IMR-90 (cell line): ENCODE results near the gene TTLL11. TPM values are rescaled to one million over a fixed set of nuclear protein-coding genes. Genes with fewer than 3 reads are reported as not detected.

Source experiments
- ATAC-seq: fragments of 200-7000 bp; cut with Tn5 transposase; 2 replicates; pipeline ENCODE4 v1.9.1; 2020; ENCODE audit warnings: low read depth, mild to moderate bottlenecking, moderate library complexity
- BruUV-seq: library from RNA; stranded (reverse); fragments of 400-500 nt; replicated peaks from 2 replicates; lab custom pipeline; 2021; lab: Mats Ljungman, UMichigan
- CTCF ChIA-PET: fragments of 300-600 bp; formaldehyde crosslinking; extraction: SDS; loops from one replicate; lab custom pipeline; 2021; ENCODE audit warnings: antibody characterized with exemption; lab: Yijun Ruan, JAX
- POLR2A ChIA-PET: fragments of 300-600 bp; sonication (Branson Sonifier 250); formaldehyde crosslinking; loops from one replicate; lab custom pipeline; 2022; ENCODE audit warnings: antibody characterized with exemption; ENCODE audit not compliant: unreplicated experiment; lab: Charles Lee
- DNase-seq: peaks from one replicate; pipeline ENCODE4 v3.0.0; 2013
- H2AFZ ChIP-seq: replicated peaks from 2 replicates; pipeline ENCODE3; 2013; ENCODE audit warnings: low read length, mild to moderate bottlenecking; ENCODE audit not compliant: poor library complexity
- H2AK5ac ChIP-seq: 2 replicates; pipeline ENCODE4 v1.6.1; 2013; ENCODE audit warnings: low read depth, low read length, inconsistent platforms
- H2AK9ac ChIP-seq: replicated peaks from 2 replicates; pipeline ENCODE3; 2013; ENCODE audit warnings: mild to moderate bottlenecking, low read depth, low read length, moderate library complexity; ENCODE audit not compliant: poor library complexity
- H2BK120ac ChIP-seq: 2 replicates; pipeline ENCODE4 v1.6.1; 2013; ENCODE audit warnings: low read depth, low read length, inconsistent platforms
- H2BK15ac ChIP-seq: 3 replicates; pipeline ENCODE4 v1.6.1; 2013; ENCODE audit warnings: low read depth, low read length, inconsistent platforms
- H2BK20ac ChIP-seq: 2 replicates; pipeline ENCODE4 v1.6.1; 2013; ENCODE audit warnings: low read depth, mild to moderate bottlenecking, inconsistent platforms, low read length, moderate library complexity
- H2BK5ac ChIP-seq: 2 replicates; pipeline ENCODE4 v1.6.1; 2013; ENCODE audit warnings: mild to moderate bottlenecking, low read depth, low read length, inconsistent platforms; ENCODE audit not compliant: poor library complexity, severe bottlenecking
- H3K14ac ChIP-seq: replicated peaks from 2 replicates; pipeline ENCODE4 v1.6.1; 2013; ENCODE audit warnings: low read depth, low read length, inconsistent platforms
- H3K18ac ChIP-seq: 2 replicates; pipeline ENCODE4 v1.6.1; 2013; ENCODE audit warnings: low read depth, low read length, control low read depth
- H3K23ac ChIP-seq: 2 replicates; pipeline ENCODE4 v1.6.1; 2013; ENCODE audit warnings: low read depth, low read length, inconsistent platforms
- H3K27ac ChIP-seq: 2 replicates; pipeline ENCODE4 v1.5.1; 2013; ENCODE audit warnings: mild to moderate bottlenecking, control low read depth, low read length; ENCODE audit not compliant: insufficient read depth
- H3K27me3 ChIP-seq: 2 replicates; pipeline ENCODE4 v1.6.1; 2013; ENCODE audit warnings: low read length; ENCODE audit not compliant: control insufficient read depth, insufficient read depth
- H3K36me3 ChIP-seq: 2 replicates; pipeline ENCODE4 v1.6.1; 2013; ENCODE audit warnings: low read length, mixed read lengths; ENCODE audit not compliant: control insufficient read depth, insufficient read depth
- H3K4ac ChIP-seq: 2 replicates; pipeline ENCODE4 v1.6.1; 2013; ENCODE audit warnings: low read depth, low read length, inconsistent platforms
- H3K4me1 ChIP-seq: 2 replicates; pipeline ENCODE4 v1.6.1; 2013; ENCODE audit warnings: low read length, mixed read lengths; ENCODE audit not compliant: control insufficient read depth, insufficient read depth
- H3K4me2 ChIP-seq: 2 replicates; pipeline ENCODE4 v1.6.1; 2013; ENCODE audit warnings: low read depth, mild to moderate bottlenecking, control low read depth, low read length, moderate library complexity
- H3K4me3 ChIP-seq: 2 replicates; pipeline ENCODE4 v1.5.1; 2013; ENCODE audit warnings: low read depth, mild to moderate bottlenecking, control low read depth, low read length, moderate library complexity; ENCODE audit not compliant: insufficient read depth
- H3K56ac ChIP-seq: 2 replicates; pipeline ENCODE4 v1.6.1; 2013; ENCODE audit warnings: low read length, inconsistent platforms; ENCODE audit not compliant: insufficient read depth; ENCODE audit errors: extremely low read depth
- H3K79me1 ChIP-seq, 2 experiments: 2 replicates each; pipeline ENCODE4 v1.6.1; 2013; ENCODE audit warnings: low read length in 2 of 2, inconsistent platforms in 1 of 2, low read depth in 1 of 2
- H3K9ac ChIP-seq: 2 replicates; pipeline ENCODE4 v1.6.1; 2013; ENCODE audit warnings: low read depth, low read length, control low read depth
- H3K9me1 ChIP-seq: 2 replicates; pipeline ENCODE4 v1.6.1; 2013; ENCODE audit warnings: low read length, inconsistent platforms; ENCODE audit not compliant: insufficient read depth
- H3K9me3 ChIP-seq: 2 replicates; pipeline ENCODE4 v1.6.1; 2013; ENCODE audit warnings: low read length; ENCODE audit not compliant: control insufficient read depth, insufficient read depth
- H4K20me1 ChIP-seq: 2 replicates; pipeline ENCODE4 v1.6.1; 2013; ENCODE audit warnings: low read length, inconsistent platforms; ENCODE audit not compliant: insufficient read depth
- H4K5ac ChIP-seq: 2 replicates; pipeline ENCODE4 v1.6.1; 2013; ENCODE audit warnings: mild to moderate bottlenecking, low read depth, low read length, control low read depth
- H4K8ac ChIP-seq, 2 experiments: 2 replicates each; pipeline ENCODE4 v1.6.1; 2013; ENCODE audit warnings: low read depth in 2 of 2, low read length in 2 of 2, control low read depth in 1 of 2, inconsistent platforms in 1 of 2
- H4K91ac ChIP-seq: 2 replicates; pipeline ENCODE4 v1.6.1; 2013; ENCODE audit warnings: low read depth, low read length, inconsistent platforms; ENCODE audit not compliant: insufficient read depth
- BHLHE40 ChIP-seq: fragments of 150-350 bp; IDR thresholded peaks from 2 replicates; pipeline ENCODE4 v1.6.1; 2016; ENCODE audit warnings: mild to moderate bottlenecking, low read depth, low read length
- CEBPB ChIP-seq: IDR thresholded peaks from 2 replicates; pipeline ENCODE4 v1.6.1; 2012; ENCODE audit warnings: low read depth, low read length, improper control_type of control experiment
- CHD1 ChIP-seq: IDR thresholded peaks from 2 replicates; pipeline ENCODE4 v1.6.1; 2012; ENCODE audit warnings: low read depth, low read length, improper control_type of control experiment
- FOS ChIP-seq: fragments of 150-350 bp; IDR thresholded peaks from 2 replicates; pipeline ENCODE4 v1.6.1; 2016; ENCODE audit warnings: low read depth, low read length
- MAFK ChIP-seq: IDR thresholded peaks from 2 replicates; pipeline ENCODE4 v1.6.1; 2012; ENCODE audit warnings: low read depth, low read length, improper control_type of control experiment
- MAZ ChIP-seq: IDR thresholded peaks from 2 replicates; pipeline ENCODE4 v1.6.1; 2012; ENCODE audit warnings: low read depth, mild to moderate bottlenecking, low read length, improper control_type of control experiment, moderate library complexity, borderline replicate concordance
- MXI1 ChIP-seq: IDR thresholded peaks from 2 replicates; pipeline ENCODE4 v1.6.1; 2012; ENCODE audit warnings: low read depth, mild to moderate bottlenecking, low read length, moderate library complexity, borderline replicate concordance
- POLR2A ChIP-seq: IDR thresholded peaks from 2 replicates; pipeline ENCODE4 v1.6.1; 2012; ENCODE audit warnings: mild to moderate bottlenecking, low read depth, low read length
- RCOR1 ChIP-seq: IDR thresholded peaks from 2 replicates; pipeline ENCODE4 v1.6.1; 2012; ENCODE audit warnings: mild to moderate bottlenecking, low read length, improper control_type of control experiment; ENCODE audit not compliant: insufficient replicate concordance
- RFX5 ChIP-seq: IDR thresholded peaks from 2 replicates; pipeline ENCODE4 v1.8.0; 2012; ENCODE audit warnings: low read depth, mild to moderate bottlenecking, low read length, moderate library complexity
- WGBS, 2 experiments: methylation state at CpG; one replicate each; pipeline versions ENCODE4 v1.1.5 to v1.1.7; 2013; ENCODE audit warnings: missing lambda C conversion rate in 2 of 2; ENCODE audit not compliant: insufficient read length in 1 of 2; ENCODE audit errors: extremely low coverage in 2 of 2; 5-methylcytosine and 5-hydroxymethylcytosine counted together
- dilution Hi-C: fragments of 300-500 bp; cut with HindIII; formaldehyde crosslinking; loops from one replicate; pipeline ENCODE4 v1.14.3; 2018; ENCODE audit warnings: low sequenced_read_pairs; ENCODE audit not compliant: unreplicated experiment
- in situ Hi-C: fragments of 300-500 bp; cut with MboI; formaldehyde crosslinking; loops from 3 replicates; pipeline ENCODE4 v1.14.3; 2019; ENCODE audit warnings: low sequenced_read_pairs, inconsistent platforms, mixed read lengths
- intact Hi-C: fragments of 100-400 bp; cut with micrococcal nuclease; formaldehyde crosslinking; loops from 2 replicates; pipeline ENCODE4 v1.10.0; 2022
- polyA plus RNA-seq, 3 experiments: library from polyadenylated mRNA; depleted of rRNA; stranded (reverse); fragments of >200 nt; gene quantifications; 2 replicates each; pipeline ENCODE4 v1.2.3, GENCODE V29; 2012; ENCODE audit warnings: low replicate concordance in 1 of 3
- total RNA-seq: library from RNA; depleted of rRNA; stranded (reverse); fragments of >200 nt; gene quantifications from 2 replicates; pipeline ENCODE4 v1.2.3, GENCODE V29; 2012
- TF ChIP-seq, protein P1 (sequence below): conservative IDR thresholded peaks from 2 replicates; pipeline ENCODE4 v1.5.1; 2012; ENCODE audit warnings: mild to moderate bottlenecking, low read depth, low read length, improper control_type of control experiment

TTLL11 gene
- total and polyA plus RNA-seq, 2 of the 4 experiments (the other 2 are of a cell fraction): 2.0 to 4.6 TPM

- Histone ChIP-seq H3K4ac (peak overlapping the region; percentile 33), H2AK5ac (peak overlapping the region; percentile 24), H3K4me2 (no peak overlapping the region), H3K27ac (no peak overlapping the region), H3K56ac (no peak overlapping the region), H3K79me1 (peaks cover 0 to 12% of the 10 kb centered on the region in 2 experiments; a peak in 1 of 4 replicates), H2BK15ac (0 out of 3 replicates have a peak overlapping the region, but pooled peaks have one; percentile 25), H3K4me3 (no peak overlapping the region), H3K36me3 (no peaks in the 10 kb centered on the region), H3K9ac (no peak overlapping the region), H2BK5ac (no peak overlapping the region), H3K23ac (peak overlapping the region; percentile 38; the same call in 1 of the 2 replicates), H4K8ac (peak overlapping the region in 1 of 2 experiments; percentile 17; a peak in 1 of 4 replicates), H4K20me1 (peaks cover 2% of the 10 kb centered on the region; the same call in 1 of the 2 replicates), H2BK20ac (peak overlapping the region; percentile 33; the same call in 1 of the 2 replicates), H3K18ac (no peak overlapping the region), H2BK120ac (peak overlapping the region; percentile 30; the same call in 1 of the 2 replicates), H3K27me3 (no peaks in the 10 kb centered on the region), H3K9me1 (peaks cover 18% of the 10 kb centered on the region), H3K9me3 (no peaks in the 10 kb centered on the region), H4K91ac (peak overlapping the region; percentile 24; the same call in 1 of the 2 replicates), H2AFZ (no peak overlapping the region), H2AK9ac (no peak overlapping the region), H4K5ac (0 out of 2 replicates have a peak overlapping the region, but pooled peaks have one; percentile 29), H3K4me1 (peaks cover 11% of the 10 kb centered on the region), H3K14ac (peak overlapping the region; percentile 13; the same call in 1 of the 2 replicates)
- dilution Hi-C loops (no loop called here), in situ Hi-C loops (no loop called here), intact Hi-C loops (no loop called here)
- ChIA-PET CTCF (no interaction called here), POLR2A (no interaction called here)
- no TSS peak for BruUV-seq
- no CpG with 5 or more reads among the region's 4 CpGs for WGBS, 2 experiments
- no peak for DNase-seq
- ATAC-seq: no peak
- TF ChIP-seq CHD1 (no peak), CEBPB (no peak), FOS (no peak), MXI1 (no peak), BHLHE40 (no peak), RCOR1 (no peak), MAZ (no peak), RFX5 (no peak), MAFK (no peak), POLR2A (no peak)
- TF ChIP-seq, protein P1, sequence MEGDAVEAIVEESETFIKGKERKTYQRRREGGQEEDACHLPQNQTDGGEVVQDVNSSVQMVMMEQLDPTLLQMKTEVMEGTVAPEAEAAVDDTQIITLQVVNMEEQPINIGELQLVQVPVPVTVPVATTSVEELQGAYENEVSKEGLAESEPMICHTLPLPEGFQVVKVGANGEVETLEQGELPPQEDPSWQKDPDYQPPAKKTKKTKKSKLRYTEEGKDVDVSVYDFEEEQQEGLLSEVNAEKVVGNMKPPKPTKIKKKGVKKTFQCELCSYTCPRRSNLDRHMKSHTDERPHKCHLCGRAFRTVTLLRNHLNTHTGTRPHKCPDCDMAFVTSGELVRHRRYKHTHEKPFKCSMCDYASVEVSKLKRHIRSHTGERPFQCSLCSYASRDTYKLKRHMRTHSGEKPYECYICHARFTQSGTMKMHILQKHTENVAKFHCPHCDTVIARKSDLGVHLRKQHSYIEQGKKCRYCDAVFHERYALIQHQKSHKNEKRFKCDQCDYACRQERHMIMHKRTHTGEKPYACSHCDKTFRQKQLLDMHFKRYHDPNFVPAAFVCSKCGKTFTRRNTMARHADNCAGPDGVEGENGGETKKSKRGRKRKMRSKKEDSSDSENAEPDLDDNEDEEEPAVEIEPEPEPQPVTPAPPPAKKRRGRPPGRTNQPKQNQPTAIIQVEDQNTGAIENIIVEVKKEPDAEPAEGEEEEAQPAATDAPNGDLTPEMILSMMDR: no peak
Measured at GRCh38 chr9:121898856-121899255, 194.3 kb downstream of the TTLL11 start.
